ENCODE data around the gene UBXN1. TPM values are rescaled to one million over a fixed set of nuclear protein-coding genes. Genes with fewer than 3 reads are reported as not detected.

Gene UBXN1
- total RNA-seq, 4 donors from 2014 or later, result 162 to 185 (median 174) TPM

DNA sequence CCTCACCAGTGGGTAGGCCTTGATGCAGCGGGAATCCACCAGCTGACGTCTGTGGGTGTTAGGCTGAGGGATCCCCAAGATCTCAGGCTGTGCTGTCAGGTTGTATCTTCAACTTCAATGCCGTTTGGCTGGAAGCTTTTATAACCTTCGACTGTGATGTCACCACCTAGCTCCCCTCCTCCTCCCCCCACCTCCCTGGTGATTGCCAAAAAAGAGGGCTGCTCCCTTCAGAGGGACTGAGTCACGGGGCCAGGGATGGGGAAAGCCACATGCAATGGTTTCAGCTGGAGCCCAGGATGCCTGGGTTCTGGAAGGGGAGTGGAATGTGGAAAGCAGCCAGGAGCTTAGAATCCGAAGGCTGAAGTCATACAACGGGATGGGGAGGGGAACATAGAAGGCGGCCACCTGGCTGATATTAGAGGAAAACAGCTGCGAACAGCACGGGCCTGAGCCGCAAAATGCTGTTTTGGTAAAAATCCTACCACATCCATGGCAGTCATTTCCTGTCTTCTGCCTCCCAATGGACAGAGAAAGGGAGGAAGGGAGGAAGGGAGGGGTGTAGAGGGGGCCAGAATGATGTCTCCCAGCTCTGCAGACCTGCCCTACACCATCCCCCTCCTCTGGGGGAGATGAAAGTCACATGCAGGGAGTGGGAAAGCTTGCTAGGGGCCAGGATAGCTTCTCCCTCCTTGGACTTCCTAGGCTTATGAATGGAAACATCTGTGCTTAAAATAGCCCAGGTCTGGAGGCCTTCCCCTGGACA, 10.7 kb upstream of the UBXN1 start, which contains the start of gene LRRN4CL:
Gene LRRN4CL, minus strand, starts transcription at position 110 of the 763 bp plus-strand sequence. CDS start 1,022 bp downstream, outside the sequence.
- peaks cover 18% of the 10 kb centered on the region for H3K27me3 ChIP-seq
- H3K36me3 ChIP-seq, result peaks cover 0 to 41% of the 10 kb centered on the region in 2 donors
- H3K9me3 ChIP-seq, result no peaks in the 10 kb centered on the region
- H3K27ac ChIP-seq, result peak within 1 kb of the TSS; percentile 8 to 88 (median 74)
- H3K4me1 ChIP-seq, result peaks cover 0 to 36% (median 9%) of the 10 kb centered on the region in 3 donors
- ATAC-seq, result peak; percentile 95
- H3K4me3 ChIP-seq, result peak within 1 kb of the TSS; percentile 22 to 47
- WGBS, 2 donors (ENCODE audit: low coverage in 1 of 2), result 27 to 46% methylated on average over 6 to 9 of the region's 11 CpGs
- TF ChIP-seq POLR2A (IDR thresholded peaks at IDR 0.05) (peak in 1 of 2 donors; percentile 38), EP300 (IDR thresholded peaks at IDR 0.05) (no peak), POLR2AphosphoS5 (IDR thresholded peaks at IDR 0.05) (peak; percentile 77)
- TF ChIP-seq, protein P1, sequence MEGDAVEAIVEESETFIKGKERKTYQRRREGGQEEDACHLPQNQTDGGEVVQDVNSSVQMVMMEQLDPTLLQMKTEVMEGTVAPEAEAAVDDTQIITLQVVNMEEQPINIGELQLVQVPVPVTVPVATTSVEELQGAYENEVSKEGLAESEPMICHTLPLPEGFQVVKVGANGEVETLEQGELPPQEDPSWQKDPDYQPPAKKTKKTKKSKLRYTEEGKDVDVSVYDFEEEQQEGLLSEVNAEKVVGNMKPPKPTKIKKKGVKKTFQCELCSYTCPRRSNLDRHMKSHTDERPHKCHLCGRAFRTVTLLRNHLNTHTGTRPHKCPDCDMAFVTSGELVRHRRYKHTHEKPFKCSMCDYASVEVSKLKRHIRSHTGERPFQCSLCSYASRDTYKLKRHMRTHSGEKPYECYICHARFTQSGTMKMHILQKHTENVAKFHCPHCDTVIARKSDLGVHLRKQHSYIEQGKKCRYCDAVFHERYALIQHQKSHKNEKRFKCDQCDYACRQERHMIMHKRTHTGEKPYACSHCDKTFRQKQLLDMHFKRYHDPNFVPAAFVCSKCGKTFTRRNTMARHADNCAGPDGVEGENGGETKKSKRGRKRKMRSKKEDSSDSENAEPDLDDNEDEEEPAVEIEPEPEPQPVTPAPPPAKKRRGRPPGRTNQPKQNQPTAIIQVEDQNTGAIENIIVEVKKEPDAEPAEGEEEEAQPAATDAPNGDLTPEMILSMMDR (IDR thresholded peaks at IDR 0.05), result no peak

DNA sequence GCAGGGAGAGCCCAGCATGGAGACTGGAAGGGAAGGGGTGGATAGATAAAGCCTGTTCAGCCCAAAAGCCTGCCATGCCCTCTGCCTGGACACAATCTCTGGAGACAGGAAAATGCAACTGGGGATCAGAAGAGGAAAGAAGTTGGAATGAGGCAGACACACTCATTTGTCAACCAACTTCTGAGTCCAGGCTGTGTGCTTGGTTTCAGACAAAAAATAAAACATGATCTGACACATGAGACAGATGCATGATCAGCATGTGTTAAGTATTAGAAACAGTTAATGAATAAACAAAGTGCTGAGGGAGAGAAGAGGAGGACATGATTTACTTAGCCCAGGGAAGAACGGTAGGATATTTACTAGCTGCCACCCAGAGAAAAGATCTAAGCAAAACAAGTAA, 9.6 kb upstream of the UBXN1 start:
- ATAC-seq, result no peak

DNA sequence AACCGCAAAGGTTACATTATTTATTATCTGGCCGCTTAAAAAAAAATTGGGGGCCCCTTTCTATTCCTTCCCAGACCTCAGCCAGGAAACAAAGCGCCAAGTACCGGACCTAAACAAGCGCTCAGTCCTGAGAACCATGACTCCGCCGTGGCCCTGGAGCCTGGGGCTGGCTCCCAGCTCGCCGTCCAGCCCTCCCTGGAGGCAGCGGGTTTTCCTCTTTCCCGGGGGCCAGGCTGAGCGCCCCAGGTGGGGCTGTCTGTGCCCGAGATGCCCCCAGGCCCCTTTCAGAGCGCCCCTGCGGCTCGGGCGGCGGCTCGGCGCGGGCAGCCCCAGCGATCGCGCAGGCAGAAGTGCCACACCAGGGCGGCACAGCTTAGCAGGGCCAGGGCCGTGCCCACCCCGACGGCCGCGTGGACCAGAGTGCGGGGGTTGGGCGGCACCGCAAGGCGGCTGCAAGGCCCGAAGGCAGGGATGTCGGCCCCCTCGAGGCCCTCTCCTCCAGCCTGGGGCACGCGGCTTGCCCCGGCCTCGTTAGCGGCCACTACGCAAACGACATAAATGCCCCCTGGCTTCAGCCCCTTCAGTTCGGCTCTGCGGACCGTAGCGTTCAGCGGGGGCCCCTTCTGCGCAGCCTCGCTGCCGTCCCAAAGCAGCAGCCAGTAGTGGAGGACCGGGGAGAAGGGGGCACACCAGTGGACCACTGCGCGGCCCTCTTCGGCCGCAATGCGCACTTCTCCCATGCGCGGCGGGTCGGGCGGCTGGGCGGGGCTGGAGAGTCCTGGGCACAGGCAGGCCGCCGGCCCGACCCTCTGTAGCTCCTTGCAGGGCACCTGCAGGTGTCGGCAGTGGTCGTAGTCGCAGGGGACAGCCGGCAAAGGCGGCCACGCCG, 8.9 kb upstream of the UBXN1 start:
- ATAC-seq, result no peak
- TF ChIP-seq, protein P1 (IDR thresholded peaks at IDR 0.05), result no peak
- no peak for TF ChIP-seq POLR2AphosphoS5 (IDR thresholded peaks at IDR 0.05)
- TF ChIP-seq POLR2A (IDR thresholded peaks at IDR 0.05), result no peak
- TF ChIP-seq EP300 (IDR thresholded peaks at IDR 0.05), result no peak
- Histone ChIP-seq H3K36me3 (peaks cover 0 to 31% of the 10 kb centered on the region in 2 donors), H3K4me3 (peak overlapping the region; percentile 2 to 47), H3K4me1 (peaks cover 0 to 31% (median 9%) of the 10 kb centered on the region in 3 donors), H3K27me3 (peaks cover 18% of the 10 kb centered on the region), H3K9me3 (no peaks in the 10 kb centered on the region), H3K27ac (peak overlapping the region in 3 of 4 donors; percentile 61 to 77 (median 71))
- WGBS, 2 donors (ENCODE audit: low coverage in 1 of 2), result 12 to 64% methylated on average over 3 to 12 of the region's 74 CpGs

More for the DNA sequence above, 9.6 kb upstream of the UBXN1 start:
- TF ChIP-seq, protein P1 (IDR thresholded peaks at IDR 0.05), result no peak
- TF ChIP-seq POLR2AphosphoS5 (IDR thresholded peaks at IDR 0.05) (no peak), EP300 (IDR thresholded peaks at IDR 0.05) (no peak), POLR2A (IDR thresholded peaks at IDR 0.05) (no peak)
- Histone ChIP-seq H3K27ac (peak overlapping the region in 3 of 4 donors; percentile 61 to 77 (median 71)), H3K4me3 (peak overlapping the region; percentile 22 to 47), H3K36me3 (peaks cover 0 to 38% of the 10 kb centered on the region in 2 donors), H3K9me3 (no peaks in the 10 kb centered on the region), H3K4me1 (peaks cover 0 to 31% (median 9%) of the 10 kb centered on the region in 3 donors), H3K27me3 (peaks cover 18% of the 10 kb centered on the region)
- 17 to 33% methylated on average over 1 of the region's 1 CpG for WGBS, 2 donors (ENCODE audit: low coverage in 1 of 2)

DNA sequence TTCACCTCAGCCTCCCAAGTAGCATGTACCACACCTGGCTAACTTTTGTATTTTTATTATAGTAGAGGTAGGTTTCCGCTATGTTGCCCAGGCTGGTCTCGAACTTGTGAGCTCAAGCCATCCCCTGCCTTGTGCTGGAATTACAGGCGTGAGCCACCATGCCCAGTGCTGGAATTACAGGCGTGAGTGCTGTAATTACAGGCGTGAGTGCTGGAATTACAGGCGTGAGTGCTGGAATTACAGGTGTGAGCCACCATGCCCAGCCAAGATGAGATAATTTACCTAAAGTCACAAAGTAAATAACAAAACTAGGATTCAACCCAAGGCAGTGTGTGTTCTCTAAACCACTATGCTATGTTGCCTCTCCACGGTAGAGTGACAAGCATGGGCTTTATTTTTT, 3.6 kb upstream of the UBXN1 start:
- Histone ChIP-seq H3K36me3 (peaks cover 0 to 7% of the 10 kb centered on the region in 2 donors), H3K4me3 (no peak overlapping the region), H3K4me1 (peaks cover 0 to 36% (median 15%) of the 10 kb centered on the region in 3 donors), H3K9me3 (no peaks in the 10 kb centered on the region), H3K27ac (no peak overlapping the region), H3K27me3 (peaks cover 8% of the 10 kb centered on the region)
- no peak for ATAC-seq
- TF ChIP-seq, protein P1 (IDR thresholded peaks at IDR 0.05), result no peak
- TF ChIP-seq EP300 (IDR thresholded peaks at IDR 0.05) (no peak), POLR2A (IDR thresholded peaks at IDR 0.05) (no peak), POLR2AphosphoS5 (IDR thresholded peaks at IDR 0.05) (no peak)
- 91 to 100% methylated on average over 1 to 6 of the region's 7 CpGs for WGBS, 2 donors (ENCODE audit: low coverage in 1 of 2)
